ENCODE measurements around the gene GALM.
A peak's percentile ranks its signal among the peaks of the same experiment; 100 is the strongest.
"Not testable (repeated sequence)": the region's sequence is repeated elsewhere in the genome, so short reads cannot be mapped to it uniquely, and the experiment has no call there.

GALM gene

GRCh38 chr2:38680868-38681267 lies 15.0 kb downstream of the GALM start:
- DNase-seq (ENCODE audit: low read depth, low spot score), result not testable (repeated sequence)

GRCh38 chr2:38682008-38682575 lies 16.2 kb downstream of the GALM start:
- DNase-seq (ENCODE audit: low read depth, low spot score), result no peak

- DNase-seq (ENCODE audit: low read depth, low spot score), result not testable (repeated sequence)
Measured at GRCh38 chr2:38682620-38683019, 16.7 kb downstream of the GALM start.

GRCh38 chr2:38683766-38684165 lies 17.9 kb downstream of the GALM start:
- no peak for DNase-seq (ENCODE audit: low read depth, low spot score)

- DNase-seq (ENCODE audit: low read depth, low spot score), result no peak
Measured at GRCh38 chr2:38685116-38685735, 19.3 kb downstream of the GALM start.

GRCh38 chr2:38690499-38691420 lies 24.8 kb downstream of the GALM start:
- DNase-seq (ENCODE audit: low read depth, low spot score), result peak; percentile 80

GRCh38 chr2:38691994-38692393 lies 26.1 kb downstream of the GALM start:
- DNase-seq (ENCODE audit: low read depth, low spot score), result no peak

- no peak for DNase-seq (ENCODE audit: low read depth, low spot score)
Measured at GRCh38 chr2:38692636-38693318, 26.9 kb downstream of the GALM start.

- DNase-seq (ENCODE audit: low read depth, low spot score), result no peak
Measured at GRCh38 chr2:38697116-38697840, 31.4 kb downstream of the GALM start.

- no peak for DNase-seq (ENCODE audit: low read depth, low spot score)
Measured at GRCh38 chr2:38698467-38699003, 32.6 kb downstream of the GALM start.

GRCh38 chr2:38700113-38700785 lies 34.3 kb downstream of the GALM start:
- DNase-seq (ENCODE audit: low read depth, low spot score), result no peak

GRCh38 chr2:38700881-38701458 lies 35.1 kb downstream of the GALM start:
- no peak for DNase-seq (ENCODE audit: low read depth, low spot score)

- no peak for DNase-seq (ENCODE audit: low read depth, low spot score)
Measured at GRCh38 chr2:38701542-38701941, 35.6 kb downstream of the GALM start.

- DNase-seq (ENCODE audit: low read depth, low spot score), result peak; percentile 84
Measured at GRCh38 chr2:38702413-38702812, 36.5 kb downstream of the GALM start.

- DNase-seq (ENCODE audit: low read depth, low spot score), result peak; percentile 35
Measured at GRCh38 chr2:38703336-38703735, 37.4 kb downstream of the GALM start.

- no peak for DNase-seq (ENCODE audit: low read depth, low spot score)
Measured at GRCh38 chr2:38704664-38705063, 38.8 kb downstream of the GALM start.

GRCh38 chr2:38706846-38707345 lies 41.0 kb downstream of the GALM start:
- DNase-seq (ENCODE audit: low read depth, low spot score), result no peak

- DNase-seq (ENCODE audit: low read depth, low spot score), result not testable (repeated sequence)
Measured at GRCh38 chr2:38708491-38708890, 42.6 kb downstream of the GALM start.

GRCh38 chr2:38708900-38709566 lies 43.1 kb downstream of the GALM start:
- DNase-seq (ENCODE audit: low read depth, low spot score), result no peak

All from astrocyte of the hippocampus (primary cell).